PC-9 (cell line): ENCODE data around the gene SNCAIP. TPM values are rescaled to one million over a fixed set of nuclear protein-coding genes. Genes with fewer than 3 reads are reported as not detected.

ENCODE experiments used
- BruUV-seq: library from RNA; stranded (reverse); fragments of 400-500 nt; replicated peaks from 2 replicates; lab custom pipeline; 2021; lab: Mats Ljungman, UMichigan
- CTCF ChIA-PET: fragments of 300-600 bp; sonication (Branson Sonifier 250); formaldehyde crosslinking; loops from one replicate; lab custom pipeline; 2022; ENCODE audit warnings: antibody characterized with exemption; lab: Charles Lee
- POLR2A ChIA-PET: fragments of 300-600 bp; sonication (Branson Sonifier 250); formaldehyde crosslinking; loops from one replicate; lab custom pipeline; 2022; ENCODE audit warnings: antibody characterized with exemption; ENCODE audit not compliant: unreplicated experiment; lab: Charles Lee
- DNase-seq, 2 experiments: peaks; one replicate each; pipeline versions ENCODE4 v3.0.0 to v3.0.0-alpha.2; 2015 to 2022; ENCODE audit warnings: mixed read lengths in 1 of 2
- H2AFZ ChIP-seq: fragments of 200-600 bp; sonication (generic); 2 replicates; pipeline ENCODE4 v1.8.1; 2017; ENCODE audit warnings: antibody characterized with exemption
- H3F3A ChIP-seq: fragments of 200-600 bp; sonication (generic); 2 replicates; pipeline ENCODE4 v1.8.1; 2017; ENCODE audit warnings: antibody characterized with exemption, mild to moderate bottlenecking, low read depth; ENCODE audit not compliant: insufficient read depth
- H3K27ac ChIP-seq: fragments of 200-600 bp; sonication (generic); 2 replicates; pipeline ENCODE4 v1.6.1; 2016; ENCODE audit warnings: mixed run types
- H3K27me3 ChIP-seq: fragments of 200-600 bp; sonication (generic); 2 replicates; pipeline ENCODE4 v1.6.1; 2016; ENCODE audit warnings: low read depth, mixed run types; ENCODE audit not compliant: insufficient read depth
- H3K36me3 ChIP-seq: fragments of 200-600 bp; sonication (generic); 2 replicates; pipeline ENCODE4 v1.6.1; 2016; ENCODE audit warnings: low read depth, mixed run types
- H3K4me1 ChIP-seq: fragments of 200-600 bp; sonication (generic); replicated peaks from 2 replicates; pipeline ENCODE4 v1.6.1; 2016; ENCODE audit warnings: mixed run types; ENCODE audit not compliant: insufficient read depth
- H3K4me2 ChIP-seq: fragments of 200-600 bp; sonication (generic); 2 replicates; pipeline ENCODE4 v1.6.1; 2017; ENCODE audit warnings: mixed run types
- H3K4me3 ChIP-seq: fragments of 200-600 bp; sonication (generic); 2 replicates; pipeline ENCODE4 v1.6.1; 2016; ENCODE audit warnings: mixed run types
- H3K79me2 ChIP-seq: fragments of 200-600 bp; sonication (generic); 2 replicates; pipeline ENCODE4 v1.6.1; 2017; ENCODE audit warnings: low read depth, mixed run types
- H3K9me2 ChIP-seq: fragments of 200-600 bp; sonication (generic); 2 replicates; pipeline ENCODE4 v1.8.1; 2017; ENCODE audit warnings: mild to moderate bottlenecking; ENCODE audit not compliant: insufficient read depth
- H3K9me3 ChIP-seq: fragments of 200-600 bp; sonication (generic); 2 replicates; pipeline ENCODE4 v1.8.1; 2016; ENCODE audit warnings: low read depth; ENCODE audit not compliant: insufficient read depth
- H4K20me1 ChIP-seq: fragments of 200-600 bp; sonication (generic); 2 replicates; pipeline ENCODE4 v1.8.1; 2017; ENCODE audit not compliant: insufficient read depth
- EZH2 ChIP-seq: fragments of 200-600 bp; sonication (generic); IDR thresholded peaks from 2 replicates; pipeline ENCODE4 v1.8.0; 2017; ENCODE audit warnings: antibody characterized with exemption, low read depth
- intact Hi-C: fragments of 100-400 bp; cut with micrococcal nuclease; formaldehyde crosslinking; loops from one replicate; pipeline ENCODE4 v1.10.0; 2022; ENCODE audit not compliant: unreplicated experiment
- total RNA-seq: library from RNA; stranded (reverse); gene quantifications from 2 replicates; pipeline ENCODE4 v1.2.3, GENCODE V29; 2021
- TF ChIP-seq, protein P1 (sequence below): fragments of 200-600 bp; sonication (generic); conservative IDR thresholded peaks from 2 replicates; pipeline ENCODE4 v1.6.1; 2017; ENCODE audit warnings: mixed run types, antibody characterized with exemption, mild to moderate bottlenecking, moderate library complexity

SNCAIP gene
- total RNA-seq, 1 experiment from 2014 or later, result not detected

DNA sequence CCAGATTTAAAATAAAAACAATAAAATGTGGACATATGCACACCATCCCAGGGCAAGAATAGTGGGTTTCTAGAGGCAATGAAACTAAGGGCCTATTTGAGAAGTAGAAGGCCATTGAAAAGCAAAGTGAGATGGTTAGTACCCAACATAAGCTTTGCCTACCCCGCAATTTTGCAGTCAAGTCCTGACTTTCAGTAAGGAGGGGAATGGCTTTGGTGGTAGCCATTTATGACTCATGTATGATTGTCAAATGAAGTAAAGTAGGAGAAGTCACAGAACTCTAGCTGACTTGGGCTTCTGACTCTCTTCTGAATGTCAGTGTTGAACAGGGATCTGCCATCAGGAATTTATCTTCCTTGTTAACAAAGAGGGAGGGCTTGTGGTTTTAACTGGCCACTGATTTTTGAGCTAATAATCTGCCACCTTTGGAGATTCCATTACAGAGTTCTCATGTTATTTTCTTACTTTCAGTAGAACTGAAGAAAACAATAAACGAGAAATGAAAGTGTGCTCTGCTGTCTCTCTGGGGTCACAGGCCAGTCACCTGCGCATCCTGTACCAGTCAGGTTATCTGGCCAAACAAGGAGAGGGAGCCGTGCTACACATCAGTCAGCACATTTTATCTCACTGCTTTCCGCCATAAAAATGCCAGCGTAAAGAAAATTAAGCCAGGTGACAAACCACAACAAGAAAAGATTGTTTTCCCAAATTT, 14.3 kb upstream of the SNCAIP start:
- H3K36me3 ChIP-seq, result no peaks in the 10 kb centered on the region
- no peaks in the 10 kb centered on the region for H3K9me2 ChIP-seq
- H2AFZ ChIP-seq, result no peak overlapping the region
- no peak for DNase-seq
- no peaks in the 10 kb centered on the region for H3F3A ChIP-seq
- no peak overlapping the region for H3K4me3 ChIP-seq
- intact Hi-C loops, result no loop called here
- BruUV-seq, result no TSS peak
- TF ChIP-seq, protein P1, sequence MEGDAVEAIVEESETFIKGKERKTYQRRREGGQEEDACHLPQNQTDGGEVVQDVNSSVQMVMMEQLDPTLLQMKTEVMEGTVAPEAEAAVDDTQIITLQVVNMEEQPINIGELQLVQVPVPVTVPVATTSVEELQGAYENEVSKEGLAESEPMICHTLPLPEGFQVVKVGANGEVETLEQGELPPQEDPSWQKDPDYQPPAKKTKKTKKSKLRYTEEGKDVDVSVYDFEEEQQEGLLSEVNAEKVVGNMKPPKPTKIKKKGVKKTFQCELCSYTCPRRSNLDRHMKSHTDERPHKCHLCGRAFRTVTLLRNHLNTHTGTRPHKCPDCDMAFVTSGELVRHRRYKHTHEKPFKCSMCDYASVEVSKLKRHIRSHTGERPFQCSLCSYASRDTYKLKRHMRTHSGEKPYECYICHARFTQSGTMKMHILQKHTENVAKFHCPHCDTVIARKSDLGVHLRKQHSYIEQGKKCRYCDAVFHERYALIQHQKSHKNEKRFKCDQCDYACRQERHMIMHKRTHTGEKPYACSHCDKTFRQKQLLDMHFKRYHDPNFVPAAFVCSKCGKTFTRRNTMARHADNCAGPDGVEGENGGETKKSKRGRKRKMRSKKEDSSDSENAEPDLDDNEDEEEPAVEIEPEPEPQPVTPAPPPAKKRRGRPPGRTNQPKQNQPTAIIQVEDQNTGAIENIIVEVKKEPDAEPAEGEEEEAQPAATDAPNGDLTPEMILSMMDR, result no peak
- no peak for TF ChIP-seq EZH2
- H3K4me1 ChIP-seq, result no peaks in the 10 kb centered on the region
- H3K27me3 ChIP-seq, result no peaks in the 10 kb centered on the region
- no peaks in the 10 kb centered on the region for H3K9me3 ChIP-seq
- H4K20me1 ChIP-seq, result no peaks in the 10 kb centered on the region
- ChIA-PET POLR2A (no interaction called here), CTCF (no interaction called here)
- no peak overlapping the region for H3K4me2 ChIP-seq
- H3K79me2 ChIP-seq, result no peaks in the 10 kb centered on the region
- no peak overlapping the region for H3K27ac ChIP-seq

DNA sequence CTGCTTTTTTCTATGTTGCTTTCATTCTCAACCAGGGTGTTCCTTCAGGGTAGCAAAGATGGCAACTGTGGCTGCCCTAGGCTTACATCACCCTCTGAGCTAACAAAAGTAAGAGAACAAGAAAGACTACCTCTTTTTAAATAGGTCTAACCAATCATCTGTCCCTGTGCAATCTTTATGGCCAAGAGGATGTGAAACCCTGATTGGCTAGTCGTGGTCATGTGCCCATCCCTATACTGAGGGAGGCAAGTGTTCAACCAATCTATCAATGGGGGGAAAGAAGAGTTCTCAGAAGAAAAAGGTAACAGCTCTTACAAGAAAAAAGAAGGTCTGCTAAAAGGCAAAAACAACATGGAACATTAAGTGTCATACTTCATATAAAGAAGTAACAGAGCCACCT, 11.7 kb upstream of the SNCAIP start:
- no peak overlapping the region for H2AFZ ChIP-seq
- intact Hi-C loops, result no loop called here
- no peaks in the 10 kb centered on the region for H4K20me1 ChIP-seq
- no peaks in the 10 kb centered on the region for H3K36me3 ChIP-seq
- no TSS peak for BruUV-seq
- DNase-seq, result no peak
- H3K9me2 ChIP-seq, result no peaks in the 10 kb centered on the region
- H3F3A ChIP-seq, result no peaks in the 10 kb centered on the region
- no peaks in the 10 kb centered on the region for H3K4me1 ChIP-seq
- no peak overlapping the region for H3K4me2 ChIP-seq
- H3K4me3 ChIP-seq, result no peak overlapping the region
- ChIA-PET POLR2A (no interaction called here), CTCF (no interaction called here)
- no peaks in the 10 kb centered on the region for H3K79me2 ChIP-seq
- TF ChIP-seq EZH2, result no peak
- TF ChIP-seq, protein P1, result no peak
- H3K27ac ChIP-seq, result no peak overlapping the region
- no peaks in the 10 kb centered on the region for H3K9me3 ChIP-seq
- H3K27me3 ChIP-seq, result no peaks in the 10 kb centered on the region

DNA sequence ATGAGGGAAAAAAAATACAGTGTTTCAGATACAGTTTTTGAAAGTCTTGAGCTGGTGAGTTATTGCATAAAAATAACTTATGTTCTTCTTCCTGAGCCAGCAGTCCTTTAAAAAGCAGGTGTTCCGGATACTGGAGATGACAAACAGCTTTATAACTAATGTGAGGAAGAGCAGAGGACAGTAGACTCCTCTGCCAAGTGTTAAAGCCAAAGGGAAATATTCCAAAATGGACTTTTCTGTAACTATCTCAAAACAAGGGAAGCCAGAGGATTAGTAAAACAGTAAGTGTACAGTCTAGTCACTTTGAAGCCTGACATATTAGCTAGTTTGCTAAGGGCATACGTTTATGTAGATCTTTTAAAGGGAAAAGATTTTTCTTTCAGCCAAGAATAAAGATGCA, 11.0 kb upstream of the SNCAIP start:
- H3K9me2 ChIP-seq, result no peaks in the 10 kb centered on the region
- H3K27ac ChIP-seq, result no peak overlapping the region
- no peaks in the 10 kb centered on the region for H3K4me1 ChIP-seq
- no TSS peak for BruUV-seq
- no peaks in the 10 kb centered on the region for H3K27me3 ChIP-seq
- H3F3A ChIP-seq, result no peaks in the 10 kb centered on the region
- no peak overlapping the region for H3K4me3 ChIP-seq
- intact Hi-C loops, result no loop called here
- ChIA-PET CTCF (no interaction called here), POLR2A (no interaction called here)
- H2AFZ ChIP-seq, result no peak overlapping the region
- no peak overlapping the region for H3K4me2 ChIP-seq
- H3K36me3 ChIP-seq, result no peaks in the 10 kb centered on the region
- H3K9me3 ChIP-seq, result no peaks in the 10 kb centered on the region
- no peak for DNase-seq
- no peaks in the 10 kb centered on the region for H4K20me1 ChIP-seq
- H3K79me2 ChIP-seq, result no peaks in the 10 kb centered on the region
- no peak for TF ChIP-seq EZH2
- TF ChIP-seq, protein P1, result no peak
